Endodermal cell (in vitro differentiated cells): ENCODE results near the gene HEXB. TPM values are rescaled to one million over a fixed set of nuclear protein-coding genes. Genes with fewer than 3 reads are reported as not detected.

Experiments used
- DNase-seq: peaks from one replicate; pipeline ENCODE4 v3.0.0-alpha.2; 2017
- H3K27ac ChIP-seq: 2 replicates; pipeline ENCODE4 v1.5.1; 2013; ENCODE audit warnings: mild to moderate bottlenecking, low read depth, low read length, moderate library complexity
- H3K27me3 ChIP-seq: 2 replicates; pipeline ENCODE4 v1.6.1; 2013; ENCODE audit warnings: mild to moderate bottlenecking, low read length, moderate library complexity; ENCODE audit not compliant: insufficient read depth, control insufficient read depth, poor library complexity, severe bottlenecking
- H3K36me3 ChIP-seq: 2 replicates; pipeline ENCODE4 v1.7.0; 2013; ENCODE audit warnings: mild to moderate bottlenecking, low read length, moderate library complexity; ENCODE audit not compliant: control insufficient read depth, insufficient read depth
- H3K4me1 ChIP-seq: one replicate; pipeline ENCODE4 v1.7.0; 2013; ENCODE audit warnings: low read length; ENCODE audit not compliant: control insufficient read depth, insufficient read depth
- H3K4me3 ChIP-seq: 2 replicates; pipeline ENCODE4 v1.5.1; 2013; ENCODE audit warnings: mild to moderate bottlenecking, low read length, moderate library complexity
- H3K9ac ChIP-seq: 2 replicates; pipeline ENCODE4 v1.6.1; 2013; ENCODE audit warnings: mild to moderate bottlenecking, low read length, moderate library complexity; ENCODE audit not compliant: poor library complexity, severe bottlenecking; ENCODE audit errors: extremely low read depth
- H3K9me3 ChIP-seq: 2 replicates; pipeline ENCODE4 v1.6.1; 2013; ENCODE audit warnings: mild to moderate bottlenecking, low read length, moderate library complexity; ENCODE audit not compliant: control insufficient read depth
- H3K27ac Mint-ChIP-seq: 2 replicates; pipeline ENCODE4 v1.8.0; 2020; ENCODE audit warnings: mixed read lengths
- H3K27me3 Mint-ChIP-seq: 2 replicates; pipeline ENCODE4 v1.8.0; 2021; ENCODE audit warnings: mild to moderate bottlenecking, mixed read lengths; ENCODE audit not compliant: insufficient read depth
- H3K36me3 Mint-ChIP-seq: 2 replicates; pipeline ENCODE4 v1.8.0; 2020; ENCODE audit warnings: low read depth, mixed read lengths
- H3K4me1 Mint-ChIP-seq: 2 replicates; pipeline ENCODE4 v1.8.0; 2020; ENCODE audit warnings: mixed read lengths
- H3K4me3 Mint-ChIP-seq: 2 replicates; pipeline ENCODE4 v1.8.0; 2020; ENCODE audit warnings: mild to moderate bottlenecking, moderate library complexity, mixed read lengths
- H3K9me3 Mint-ChIP-seq: 2 replicates; pipeline ENCODE4 v1.8.0; 2020; ENCODE audit warnings: mild to moderate bottlenecking, mixed read lengths
- WGBS, 2 experiments: methylation state at CpG; one replicate each; pipeline versions ENCODE4 v1.1.5 to v1.1.7; 2013; ENCODE audit warnings: missing lambda C conversion rate in 2 of 2, mixed read lengths in 1 of 2; ENCODE audit not compliant: insufficient coverage in 1 of 2, insufficient read length in 1 of 2; 5-methylcytosine and 5-hydroxymethylcytosine counted together
- total RNA-seq, 2 donors: library from RNA; stranded (reverse); fragmentation: NEBNext Ultra II Directional in 1 of 2; extraction: Animal tissue kit (Norgen Biotek cat#: 25700) in 1 of 2; gene quantifications; 2 replicates in 1 of 2; 3 replicates in 1 of 2; pipeline ENCODE4 v1.2.1, GENCODE V29; 2021
- TF ChIP-seq, protein P1 (sequence below): fragments of 200-600 bp; sonication (generic); conservative IDR thresholded peaks from 2 replicates; pipeline ENCODE4 v1.5.0; 2021; ENCODE audit warnings: antibody characterized with exemption, mild to moderate bottlenecking

The HEXB gene
- total RNA-seq, 2 donors from 2014 or later, result 68.4 to 112 TPM

DNA sequence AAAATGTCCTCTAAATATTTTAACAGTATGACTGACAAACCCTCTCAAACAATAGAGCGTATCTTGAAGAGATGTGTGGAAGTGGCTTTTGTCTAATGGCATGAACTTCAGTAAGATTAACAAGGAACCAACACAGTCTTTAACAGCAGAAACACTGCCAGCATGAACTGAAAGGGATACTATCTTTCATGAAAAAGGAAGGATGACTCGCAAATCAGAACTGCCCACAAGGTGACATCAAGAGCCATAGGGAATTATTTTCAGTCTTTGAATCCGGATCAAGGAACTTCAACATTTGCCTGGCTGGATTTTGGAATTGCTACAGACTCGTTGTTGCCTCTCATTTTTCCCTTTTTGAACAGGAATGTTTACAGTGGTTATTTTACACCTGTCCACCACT, 5.1 kb upstream of the HEXB start:
- no peak for DNase-seq
- Mint-ChIP-seq H3K9me3 (no peaks in the 10 kb centered on the region), H3K4me3 (no peak overlapping the region), H3K27me3 (no peaks in the 10 kb centered on the region), H3K4me1 (no peaks in the 10 kb centered on the region), H3K27ac (no peak overlapping the region), H3K36me3 (no peaks in the 10 kb centered on the region)
- H3K36me3 ChIP-seq, result no peaks in the 10 kb centered on the region
- H3K9me3 ChIP-seq, result no peaks in the 10 kb centered on the region
- TF ChIP-seq, protein P1, sequence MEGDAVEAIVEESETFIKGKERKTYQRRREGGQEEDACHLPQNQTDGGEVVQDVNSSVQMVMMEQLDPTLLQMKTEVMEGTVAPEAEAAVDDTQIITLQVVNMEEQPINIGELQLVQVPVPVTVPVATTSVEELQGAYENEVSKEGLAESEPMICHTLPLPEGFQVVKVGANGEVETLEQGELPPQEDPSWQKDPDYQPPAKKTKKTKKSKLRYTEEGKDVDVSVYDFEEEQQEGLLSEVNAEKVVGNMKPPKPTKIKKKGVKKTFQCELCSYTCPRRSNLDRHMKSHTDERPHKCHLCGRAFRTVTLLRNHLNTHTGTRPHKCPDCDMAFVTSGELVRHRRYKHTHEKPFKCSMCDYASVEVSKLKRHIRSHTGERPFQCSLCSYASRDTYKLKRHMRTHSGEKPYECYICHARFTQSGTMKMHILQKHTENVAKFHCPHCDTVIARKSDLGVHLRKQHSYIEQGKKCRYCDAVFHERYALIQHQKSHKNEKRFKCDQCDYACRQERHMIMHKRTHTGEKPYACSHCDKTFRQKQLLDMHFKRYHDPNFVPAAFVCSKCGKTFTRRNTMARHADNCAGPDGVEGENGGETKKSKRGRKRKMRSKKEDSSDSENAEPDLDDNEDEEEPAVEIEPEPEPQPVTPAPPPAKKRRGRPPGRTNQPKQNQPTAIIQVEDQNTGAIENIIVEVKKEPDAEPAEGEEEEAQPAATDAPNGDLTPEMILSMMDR, result no peak
- H3K4me1 ChIP-seq, result no peaks in the 10 kb centered on the region
- WGBS, 2 experiments, result 78 to 82% methylated on average over 3 to 4 of the region's 4 CpGs
- no peak overlapping the region for H3K4me3 ChIP-seq
- peaks cover 8% of the 10 kb centered on the region for H3K27me3 ChIP-seq
- H3K27ac ChIP-seq, result no peak overlapping the region
- H3K9ac ChIP-seq, result no peak overlapping the region

DNA sequence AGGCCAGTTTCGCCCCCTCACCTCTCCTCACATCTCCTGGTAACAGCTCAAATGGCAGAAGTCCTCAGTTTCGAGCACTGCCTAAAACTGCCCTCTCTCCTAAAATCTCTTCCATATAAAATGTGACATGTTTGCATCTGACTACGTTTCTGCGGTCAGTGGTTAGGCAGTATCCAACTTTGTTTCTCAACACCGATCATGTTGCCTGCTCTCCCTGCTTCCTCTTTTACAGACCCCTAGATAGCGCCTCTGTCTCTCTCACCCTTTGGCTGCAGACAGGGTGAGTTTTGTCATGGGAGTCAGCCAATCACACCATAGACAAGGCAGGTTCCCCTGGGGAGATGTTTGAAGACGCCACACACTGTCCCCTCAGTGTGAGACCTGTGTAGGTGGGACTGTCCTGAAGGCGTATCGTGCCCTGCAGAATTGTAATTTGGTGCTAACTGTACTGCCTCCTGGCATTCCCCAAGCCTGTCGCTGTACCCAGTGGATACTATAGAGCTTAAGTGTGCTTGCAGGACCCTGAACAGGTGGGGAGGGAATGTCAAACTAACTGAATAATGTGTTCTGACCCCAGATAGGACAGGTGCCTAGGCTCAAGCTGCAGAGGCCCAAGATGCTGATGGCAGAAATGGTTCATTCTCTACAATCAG, 1.1 kb downstream of the HEXB start:
- H3K27ac Mint-ChIP-seq, result no peak overlapping the region

DNA sequence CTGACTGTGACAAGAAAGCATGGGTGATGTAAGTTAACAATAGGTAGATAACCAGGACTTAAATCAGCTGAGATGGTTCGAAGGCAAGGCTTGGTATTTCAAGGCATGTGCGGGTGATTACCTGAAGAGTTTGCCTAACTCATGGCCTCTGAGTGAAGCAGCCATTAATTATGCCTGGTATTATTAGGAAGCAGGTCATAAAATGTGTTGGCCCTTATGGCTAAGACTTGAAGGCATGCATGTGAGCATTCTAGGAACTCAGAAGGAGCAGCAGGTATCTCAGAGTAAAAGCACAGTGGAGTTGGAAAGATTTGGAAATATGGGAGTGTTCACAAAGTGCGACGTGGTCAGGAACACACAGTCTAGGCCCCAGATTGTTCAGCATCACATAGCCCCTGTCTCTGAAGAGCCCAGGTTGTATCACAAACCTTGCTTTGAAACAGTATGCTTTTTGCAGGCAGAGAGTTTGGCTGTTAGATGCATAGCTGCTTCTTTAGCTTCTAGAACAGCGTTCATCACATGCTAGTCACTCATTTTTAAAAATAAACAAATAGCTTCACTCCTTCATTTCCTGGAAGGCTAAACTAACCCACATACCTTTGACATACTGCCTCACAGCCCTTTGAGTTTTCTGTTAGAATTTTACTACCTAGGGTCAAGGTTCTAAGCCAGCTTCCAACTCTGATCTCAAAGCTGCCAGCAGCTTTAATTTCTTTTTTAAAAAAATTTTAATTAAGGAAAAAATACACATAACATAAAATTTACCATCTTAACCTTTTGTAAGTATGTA, 2.1 kb downstream of the HEXB start:
- H3K27ac Mint-ChIP-seq, result no peak overlapping the region
- WGBS, 2 experiments, result 91 to 93% methylated on average over 5 of the region's 5 CpGs
- no peaks in the 10 kb centered on the region for H3K27me3 ChIP-seq
- TF ChIP-seq, protein P1, result no peak
- no peak overlapping the region for H3K9ac ChIP-seq
- peaks cover 15% of the 10 kb centered on the region for H3K36me3 ChIP-seq
- no peak overlapping the region for H3K27ac ChIP-seq
- H3K9me3 ChIP-seq, result no peaks in the 10 kb centered on the region
- H3K4me3 ChIP-seq, result no peak overlapping the region
- H3K27me3 Mint-ChIP-seq, result no peaks in the 10 kb centered on the region
- peaks cover 16% of the 10 kb centered on the region for H3K4me1 Mint-ChIP-seq
- no peaks in the 10 kb centered on the region for H3K9me3 Mint-ChIP-seq
- H3K4me3 Mint-ChIP-seq, result no peak overlapping the region
- peaks cover 4% of the 10 kb centered on the region for H3K4me1 ChIP-seq
- H3K36me3 Mint-ChIP-seq, result no peaks in the 10 kb centered on the region
- no peak for DNase-seq

More for the DNA sequence above, 1.1 kb downstream of the HEXB start:
- no peaks in the 10 kb centered on the region for H3K27me3 Mint-ChIP-seq
- H3K4me3 Mint-ChIP-seq, result peak overlapping the region; percentile 54
- Histone ChIP-seq H3K27me3 (no peaks in the 10 kb centered on the region), H3K9me3 (no peaks in the 10 kb centered on the region), H3K4me1 (peaks cover 4% of the 10 kb centered on the region), H3K27ac (no peak overlapping the region), H3K4me3 (peak overlapping the region; percentile 90), H3K9ac (peak overlapping the region; percentile 68), H3K36me3 (peaks cover 6% of the 10 kb centered on the region)
- peaks cover 16% of the 10 kb centered on the region for H3K4me1 Mint-ChIP-seq
- H3K36me3 Mint-ChIP-seq, result no peaks in the 10 kb centered on the region
- 68 to 69% methylated on average over 6 to 10 of the region's 10 CpGs for WGBS, 2 experiments
- no peak for DNase-seq
- no peaks in the 10 kb centered on the region for H3K9me3 Mint-ChIP-seq
- TF ChIP-seq, protein P1, result no peak
